ENCODE measurements around the gene KAT6B.

The KAT6B gene

DNA sequence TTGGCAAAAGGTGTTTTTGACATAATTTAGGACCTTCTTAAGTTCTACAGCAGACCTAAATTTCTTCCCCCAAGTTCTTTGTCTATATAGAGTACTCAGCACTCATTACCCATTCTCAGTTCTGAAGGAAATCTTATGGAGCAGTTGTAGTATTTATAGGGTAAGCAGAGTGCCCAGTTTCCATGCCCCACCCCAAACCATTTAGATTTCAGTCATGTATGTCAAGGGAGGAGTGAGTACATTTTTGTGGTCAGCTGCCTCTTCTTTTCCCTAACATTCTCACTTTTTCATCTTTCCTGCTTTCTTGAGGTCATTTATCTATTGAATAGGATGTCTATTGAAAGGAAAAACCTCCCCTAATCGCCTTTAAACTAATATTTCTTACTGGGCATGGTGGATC lies 83.3 kb downstream of the KAT6B start:
- Histone ChIP-seq H3K4me3 (ENCODE audit: low read length in 2 of 2) (no peak overlapping the region), H2BK12ac (ENCODE audit: low read length) (no peak overlapping the region), H2AFZ (ENCODE audit: low read length) (no peak overlapping the region), H3K27ac (replicated peaks; ENCODE audit: low read length) (no peak overlapping the region), H4K8ac (ENCODE audit: low read depth, low read length) (no peak overlapping the region), H3K9me3 (replicated peaks in 1 of 2; ENCODE audit: control insufficient read depth in 2 of 2, insufficient read depth in 1 of 2, low read depth in 1 of 2, low read length in 2 of 2) (no peaks in the 10 kb centered on the region), H3K4me1 (ENCODE audit: control insufficient read depth in 2 of 2, insufficient read depth in 1 of 2, low read depth in 1 of 2, low read length in 2 of 2) (peaks cover 2 to 3% of the 10 kb centered on the region in 2 donors), H3K79me1 (ENCODE audit: low read depth, low read length) (no peaks in the 10 kb centered on the region), H3K18ac (ENCODE audit: low read length) (no peak overlapping the region), H3K4me2 (ENCODE audit: insufficient read depth, low read length, poor library complexity, severe bottlenecking) (no peak overlapping the region), H2BK15ac (ENCODE audit: low read length) (no peak overlapping the region), H3K9ac (ENCODE audit: low read depth, low read length, poor library complexity) (no peak overlapping the region), H3K36me3 (replicated peaks in 1 of 2; ENCODE audit: control insufficient read depth in 2 of 2, insufficient read depth in 2 of 2, low read length in 2 of 2) (no peaks in the 10 kb centered on the region), H3K14ac (ENCODE audit: low read length) (no peak overlapping the region), H3K23ac (ENCODE audit: low read depth, low read length, poor library complexity) (no peak overlapping the region), H3K27me3 (ENCODE audit: control insufficient read depth in 3 of 3, insufficient read depth in 3 of 3, low read depth in 1 of 3, low read length in 3 of 3) (no peaks in the 10 kb centered on the region), H3K4ac (ENCODE audit: low read length) (no peak overlapping the region), H4K91ac (ENCODE audit: low read depth, low read length, poor library complexity) (no peak overlapping the region), H2AK5ac (ENCODE audit: low read depth, low read length) (no peak overlapping the region), H2BK5ac (ENCODE audit: low read length) (no peak overlapping the region), H2BK120ac (ENCODE audit: low read depth, low read length) (no peak overlapping the region)
- DNase-seq (ENCODE audit: low spot score) = no peak
- WGBS, 2 donors (ENCODE audit: extremely low coverage in 2 of 2, insufficient read length in 2 of 2, insufficient replicate concordance in 1 of 2) = no CpG with 5 or more reads among the region's 1 CpG

DNA sequence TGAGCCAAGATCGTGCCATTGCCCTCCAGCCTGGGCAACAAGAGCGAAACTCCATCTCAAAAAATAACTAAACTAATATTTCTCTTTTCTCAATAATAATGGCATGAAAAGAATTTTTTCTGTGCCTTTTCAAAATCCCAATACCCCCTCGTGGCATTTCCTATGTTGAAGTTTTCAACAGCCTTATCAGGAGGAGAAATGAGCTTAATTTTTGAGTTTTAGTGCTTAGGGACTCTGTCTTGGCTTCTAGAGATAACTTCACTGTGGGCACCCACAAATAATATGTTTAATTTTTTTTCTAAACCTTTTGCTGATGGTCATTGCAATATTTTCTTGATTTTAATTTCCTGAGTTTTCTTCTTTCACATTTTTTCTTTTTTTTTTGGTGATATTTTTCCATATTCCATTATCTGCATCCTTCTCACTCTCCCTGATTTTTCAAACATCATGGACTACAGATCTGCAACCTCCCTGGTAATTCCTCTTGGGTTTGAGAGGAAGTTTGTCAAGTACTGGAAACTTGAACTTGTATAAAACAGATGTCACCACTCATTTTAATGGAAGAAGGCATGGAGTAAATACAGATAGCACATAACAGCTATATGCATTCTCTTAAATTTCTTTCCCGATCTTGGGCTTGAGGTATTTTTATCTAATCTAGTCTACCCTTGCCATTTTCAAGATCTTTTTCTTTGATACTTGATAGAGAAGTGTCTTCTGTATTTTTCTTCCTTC lies 84.0 kb downstream of the KAT6B start:
- WGBS, 2 donors (ENCODE audit: extremely low coverage in 2 of 2, insufficient read length in 2 of 2, insufficient replicate concordance in 1 of 2) = no CpG with 5 or more reads among the region's 4 CpGs
- Histone ChIP-seq H3K27ac (replicated peaks; ENCODE audit: low read length) (no peak overlapping the region), H3K18ac (ENCODE audit: low read length) (no peak overlapping the region), H2BK120ac (ENCODE audit: low read depth, low read length) (no peak overlapping the region), H3K27me3 (ENCODE audit: control insufficient read depth in 3 of 3, insufficient read depth in 3 of 3, low read depth in 1 of 3, low read length in 3 of 3) (no peaks in the 10 kb centered on the region), H3K4me3 (ENCODE audit: low read length in 2 of 2) (no peak overlapping the region), H3K9ac (ENCODE audit: low read depth, low read length, poor library complexity) (no peak overlapping the region), H3K4ac (ENCODE audit: low read length) (no peak overlapping the region), H2BK5ac (ENCODE audit: low read length) (no peak overlapping the region), H3K79me1 (ENCODE audit: low read depth, low read length) (no peaks in the 10 kb centered on the region), H4K91ac (ENCODE audit: low read depth, low read length, poor library complexity) (no peak overlapping the region), H2BK12ac (ENCODE audit: low read length) (no peak overlapping the region), H3K4me1 (ENCODE audit: control insufficient read depth in 2 of 2, insufficient read depth in 1 of 2, low read depth in 1 of 2, low read length in 2 of 2) (peaks cover 2 to 3% of the 10 kb centered on the region in 2 donors), H2AFZ (ENCODE audit: low read length) (no peak overlapping the region), H3K14ac (ENCODE audit: low read length) (no peak overlapping the region), H2BK15ac (ENCODE audit: low read length) (no peak overlapping the region), H3K9me3 (replicated peaks in 1 of 2; ENCODE audit: control insufficient read depth in 2 of 2, insufficient read depth in 1 of 2, low read depth in 1 of 2, low read length in 2 of 2) (no peaks in the 10 kb centered on the region), H3K36me3 (replicated peaks in 1 of 2; ENCODE audit: control insufficient read depth in 2 of 2, insufficient read depth in 2 of 2, low read length in 2 of 2) (no peaks in the 10 kb centered on the region), H2AK5ac (ENCODE audit: low read depth, low read length) (no peak overlapping the region), H3K4me2 (ENCODE audit: insufficient read depth, low read length, poor library complexity, severe bottlenecking) (no peak overlapping the region), H3K23ac (ENCODE audit: low read depth, low read length, poor library complexity) (no peak overlapping the region), H4K8ac (ENCODE audit: low read depth, low read length) (no peak overlapping the region)
- no peak for DNase-seq (ENCODE audit: low spot score)

DNA sequence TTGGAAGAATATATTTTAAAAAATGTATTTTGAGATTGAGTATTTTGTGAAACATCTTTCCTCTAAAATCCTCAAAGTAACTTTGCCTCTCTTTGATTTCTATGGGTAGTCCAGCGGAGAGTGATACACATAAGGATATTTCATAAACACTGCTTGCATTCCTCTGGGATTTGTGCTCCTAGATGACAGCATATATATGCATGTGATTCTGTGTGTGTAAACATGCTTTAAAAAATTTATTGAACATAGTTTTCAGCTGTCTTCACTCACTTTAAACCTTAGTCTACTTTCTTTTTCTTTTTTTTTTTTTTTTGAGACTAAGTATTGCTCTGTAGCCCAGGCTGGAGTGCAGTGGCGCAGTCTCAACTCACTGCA lies 84.6 kb downstream of the KAT6B start:
- Histone ChIP-seq H3K23ac (ENCODE audit: low read depth, low read length, poor library complexity) (no peak overlapping the region), H3K4ac (ENCODE audit: low read length) (no peak overlapping the region), H3K18ac (ENCODE audit: low read length) (no peak overlapping the region), H3K9ac (ENCODE audit: low read depth, low read length, poor library complexity) (no peak overlapping the region), H2AFZ (ENCODE audit: low read length) (no peak overlapping the region), H3K4me3 (ENCODE audit: low read length in 2 of 2) (no peak overlapping the region), H2BK15ac (ENCODE audit: low read length) (no peak overlapping the region), H3K4me2 (ENCODE audit: insufficient read depth, low read length, poor library complexity, severe bottlenecking) (no peak overlapping the region), H2BK12ac (ENCODE audit: low read length) (no peak overlapping the region), H3K27ac (replicated peaks; ENCODE audit: low read length) (no peak overlapping the region), H4K91ac (ENCODE audit: low read depth, low read length, poor library complexity) (no peak overlapping the region), H3K9me3 (replicated peaks in 1 of 2; ENCODE audit: control insufficient read depth in 2 of 2, insufficient read depth in 1 of 2, low read depth in 1 of 2, low read length in 2 of 2) (no peaks in the 10 kb centered on the region), H3K14ac (ENCODE audit: low read length) (no peak overlapping the region), H3K79me1 (ENCODE audit: low read depth, low read length) (no peaks in the 10 kb centered on the region), H3K36me3 (replicated peaks in 1 of 2; ENCODE audit: control insufficient read depth in 2 of 2, insufficient read depth in 2 of 2, low read length in 2 of 2) (no peaks in the 10 kb centered on the region), H3K27me3 (ENCODE audit: control insufficient read depth in 3 of 3, insufficient read depth in 3 of 3, low read depth in 1 of 3, low read length in 3 of 3) (no peaks in the 10 kb centered on the region), H2BK5ac (ENCODE audit: low read length) (no peak overlapping the region), H2BK120ac (ENCODE audit: low read depth, low read length) (no peak overlapping the region), H3K4me1 (ENCODE audit: control insufficient read depth in 2 of 2, insufficient read depth in 1 of 2, low read depth in 1 of 2, low read length in 2 of 2) (peaks cover 2 to 3% of the 10 kb centered on the region in 2 donors), H2AK5ac (ENCODE audit: low read depth, low read length) (no peak overlapping the region), H4K8ac (ENCODE audit: low read depth, low read length) (no peak overlapping the region)
- no peak for DNase-seq (ENCODE audit: low spot score)
- WGBS, 2 donors (ENCODE audit: extremely low coverage in 2 of 2, insufficient read length in 2 of 2, insufficient replicate concordance in 1 of 2) = no CpG with 5 or more reads among the region's 2 CpGs

DNA sequence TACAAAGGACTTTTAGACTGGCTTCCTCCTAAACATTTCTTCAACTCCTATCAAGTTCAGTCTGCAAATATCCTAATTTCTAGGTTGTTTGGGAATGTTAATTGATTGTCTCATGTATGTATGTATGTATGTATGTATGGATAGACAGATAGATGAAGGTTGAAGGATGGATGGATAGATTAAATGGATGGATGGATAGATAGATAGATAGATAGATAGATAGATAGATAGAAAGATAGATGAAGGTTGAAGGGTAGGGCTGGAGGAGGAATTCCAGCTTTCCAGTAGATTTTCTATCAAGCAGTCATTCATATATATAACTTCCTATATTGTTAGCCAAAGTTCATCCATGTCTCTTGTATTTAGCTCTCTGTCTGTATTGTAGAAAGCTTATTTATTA lies 85.8 kb downstream of the KAT6B start:
- DNase-seq (ENCODE audit: low spot score) = no peak
- no peak overlapping the region for H2AK5ac ChIP-seq (ENCODE audit: low read depth, low read length)
- no peak overlapping the region for H3K27ac ChIP-seq (replicated peaks; ENCODE audit: low read length)
- no peak overlapping the region for H3K18ac ChIP-seq (ENCODE audit: low read length)
- no peak overlapping the region for H2AFZ ChIP-seq (ENCODE audit: low read length)
- H2BK12ac ChIP-seq (ENCODE audit: low read length) = no peak overlapping the region
- H3K4me2 ChIP-seq (ENCODE audit: insufficient read depth, low read length, poor library complexity, severe bottlenecking) = no peak overlapping the region
- H3K36me3 ChIP-seq (replicated peaks in 1 of 2; ENCODE audit: control insufficient read depth in 2 of 2, insufficient read depth in 2 of 2, low read length in 2 of 2) = no peaks in the 10 kb centered on the region
- H3K4me3 ChIP-seq (ENCODE audit: low read length in 2 of 2) = no peak overlapping the region
- no peak overlapping the region for H3K14ac ChIP-seq (ENCODE audit: low read length)
- no peak overlapping the region for H2BK15ac ChIP-seq (ENCODE audit: low read length)
- no peak overlapping the region for H3K4ac ChIP-seq (ENCODE audit: low read length)
- no peaks in the 10 kb centered on the region for H3K4me1 ChIP-seq (ENCODE audit: control insufficient read depth in 2 of 2, insufficient read depth in 1 of 2, low read depth in 1 of 2, low read length in 2 of 2)
- no peaks in the 10 kb centered on the region for H3K27me3 ChIP-seq (ENCODE audit: control insufficient read depth in 3 of 3, insufficient read depth in 3 of 3, low read depth in 1 of 3, low read length in 3 of 3)
- no peak overlapping the region for H4K91ac ChIP-seq (ENCODE audit: low read depth, low read length, poor library complexity)
- no peak overlapping the region for H2BK5ac ChIP-seq (ENCODE audit: low read length)
- no peak overlapping the region for H3K23ac ChIP-seq (ENCODE audit: low read depth, low read length, poor library complexity)
- H3K9ac ChIP-seq (ENCODE audit: low read depth, low read length, poor library complexity) = no peak overlapping the region
- H2BK120ac ChIP-seq (ENCODE audit: low read depth, low read length) = no peak overlapping the region
- H4K8ac ChIP-seq (ENCODE audit: low read depth, low read length) = no peak overlapping the region
- H3K9me3 ChIP-seq (replicated peaks in 1 of 2; ENCODE audit: control insufficient read depth in 2 of 2, insufficient read depth in 1 of 2, low read depth in 1 of 2, low read length in 2 of 2) = no peaks in the 10 kb centered on the region
- H3K79me1 ChIP-seq (ENCODE audit: low read depth, low read length) = no peaks in the 10 kb centered on the region
